Lower leg skin (tissue), 3 donors: Measurements from ENCODE around the gene ABCA1.

Experiments used
- POLR2A ChIP-seq, 2 donors: fragments of 450-650 bp; IDR thresholded peaks; one replicate each; pipeline ENCODE4 v1.6.1; 2016 to 2017; ENCODE audit warnings: antibody characterized with exemption in 2 of 2, mild to moderate bottlenecking in 1 of 2, moderate library complexity in 1 of 2
- TF ChIP-seq, protein P1 (sequence below), 3 donors: fragments of 450-650 bp; IDR thresholded peaks; one replicate each; pipeline ENCODE4 v1.5.1; 2016; ENCODE audit warnings: antibody characterized with exemption in 3 of 3, mild to moderate bottlenecking in 3 of 3, moderate library complexity in 2 of 3

- TF ChIP-seq, protein P1, sequence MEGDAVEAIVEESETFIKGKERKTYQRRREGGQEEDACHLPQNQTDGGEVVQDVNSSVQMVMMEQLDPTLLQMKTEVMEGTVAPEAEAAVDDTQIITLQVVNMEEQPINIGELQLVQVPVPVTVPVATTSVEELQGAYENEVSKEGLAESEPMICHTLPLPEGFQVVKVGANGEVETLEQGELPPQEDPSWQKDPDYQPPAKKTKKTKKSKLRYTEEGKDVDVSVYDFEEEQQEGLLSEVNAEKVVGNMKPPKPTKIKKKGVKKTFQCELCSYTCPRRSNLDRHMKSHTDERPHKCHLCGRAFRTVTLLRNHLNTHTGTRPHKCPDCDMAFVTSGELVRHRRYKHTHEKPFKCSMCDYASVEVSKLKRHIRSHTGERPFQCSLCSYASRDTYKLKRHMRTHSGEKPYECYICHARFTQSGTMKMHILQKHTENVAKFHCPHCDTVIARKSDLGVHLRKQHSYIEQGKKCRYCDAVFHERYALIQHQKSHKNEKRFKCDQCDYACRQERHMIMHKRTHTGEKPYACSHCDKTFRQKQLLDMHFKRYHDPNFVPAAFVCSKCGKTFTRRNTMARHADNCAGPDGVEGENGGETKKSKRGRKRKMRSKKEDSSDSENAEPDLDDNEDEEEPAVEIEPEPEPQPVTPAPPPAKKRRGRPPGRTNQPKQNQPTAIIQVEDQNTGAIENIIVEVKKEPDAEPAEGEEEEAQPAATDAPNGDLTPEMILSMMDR (IDR thresholded peaks at IDR 0.05) = no peak
- TF ChIP-seq POLR2A (IDR thresholded peaks at IDR 0.05) = no peak
Measured at GRCh38 chr9:104872656-104873488, 55.1 kb downstream of the ABCA1 start.
